ENCODE data around the gene DNAAF1. TPM values are rescaled to one million over a fixed set of nuclear protein-coding genes. Genes with fewer than 3 reads are reported as not detected.
A peak's percentile ranks its signal among the peaks of the same experiment; 100 is the strongest.

The DNAAF1 gene
- total RNA-seq, 1 experiment from 2014 or later, result not detected

DNA sequence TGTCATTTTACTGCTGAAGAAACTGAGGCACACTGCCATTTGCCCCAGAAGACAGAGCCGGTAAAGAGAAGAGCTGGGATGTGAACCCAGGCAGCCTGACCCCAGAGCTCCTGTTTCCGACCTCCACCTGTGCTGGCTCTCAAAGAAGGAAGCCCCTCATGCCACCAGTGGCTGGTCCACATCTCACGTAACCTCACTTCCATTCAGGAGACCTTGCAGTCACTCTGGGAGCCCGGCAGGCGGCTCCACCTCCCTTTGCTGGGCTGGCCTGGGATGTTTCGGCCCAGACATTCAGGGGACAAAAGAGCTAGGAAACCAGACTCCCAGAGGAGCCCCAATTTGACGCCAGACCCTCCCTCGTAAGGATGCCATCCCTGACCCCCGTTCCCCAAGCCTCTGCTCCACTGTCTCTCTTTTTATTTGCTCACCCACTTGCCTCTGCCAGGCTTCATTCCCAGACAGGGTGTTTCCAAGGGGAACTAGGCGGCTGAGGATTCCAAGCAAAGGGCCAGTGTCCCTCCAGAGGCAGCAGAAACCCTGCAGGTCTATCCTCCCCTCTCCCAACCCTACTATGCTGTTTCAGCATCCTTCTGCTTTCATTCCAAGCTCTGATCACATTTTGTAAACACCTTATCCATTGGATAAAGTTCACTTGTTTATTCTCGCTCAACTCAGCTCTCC is 38.9 kb downstream of the DNAAF1 start:
- H3K27ac Mint-ChIP-seq (ENCODE audit: low read depth, unreplicated experiment), result no peak overlapping the region

DNA sequence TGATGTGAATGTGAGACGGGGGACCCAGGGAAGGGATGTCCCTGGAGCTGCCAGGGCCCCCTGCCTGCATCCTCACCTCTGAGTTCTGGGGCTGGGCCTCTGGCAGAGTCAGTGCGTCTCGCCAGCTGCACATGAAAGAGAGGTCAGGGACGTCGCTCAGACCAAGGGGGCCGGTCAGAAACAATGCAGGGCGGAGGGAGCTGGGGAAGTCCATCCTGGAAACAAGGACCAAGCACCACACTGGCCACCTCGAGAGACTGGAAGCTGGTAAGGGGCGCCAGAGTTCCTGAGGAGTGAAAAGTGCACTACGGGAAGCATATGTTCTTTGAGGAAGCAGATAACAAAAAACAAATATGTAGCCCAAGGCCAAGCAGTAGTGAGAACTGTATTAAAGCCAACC is 39.7 kb downstream of the DNAAF1 start:
- no peaks in the 10 kb centered on the region for H3K27me3 Mint-ChIP-seq (ENCODE audit: insufficient read depth, unreplicated experiment)
- TF ChIP-seq, protein P1, sequence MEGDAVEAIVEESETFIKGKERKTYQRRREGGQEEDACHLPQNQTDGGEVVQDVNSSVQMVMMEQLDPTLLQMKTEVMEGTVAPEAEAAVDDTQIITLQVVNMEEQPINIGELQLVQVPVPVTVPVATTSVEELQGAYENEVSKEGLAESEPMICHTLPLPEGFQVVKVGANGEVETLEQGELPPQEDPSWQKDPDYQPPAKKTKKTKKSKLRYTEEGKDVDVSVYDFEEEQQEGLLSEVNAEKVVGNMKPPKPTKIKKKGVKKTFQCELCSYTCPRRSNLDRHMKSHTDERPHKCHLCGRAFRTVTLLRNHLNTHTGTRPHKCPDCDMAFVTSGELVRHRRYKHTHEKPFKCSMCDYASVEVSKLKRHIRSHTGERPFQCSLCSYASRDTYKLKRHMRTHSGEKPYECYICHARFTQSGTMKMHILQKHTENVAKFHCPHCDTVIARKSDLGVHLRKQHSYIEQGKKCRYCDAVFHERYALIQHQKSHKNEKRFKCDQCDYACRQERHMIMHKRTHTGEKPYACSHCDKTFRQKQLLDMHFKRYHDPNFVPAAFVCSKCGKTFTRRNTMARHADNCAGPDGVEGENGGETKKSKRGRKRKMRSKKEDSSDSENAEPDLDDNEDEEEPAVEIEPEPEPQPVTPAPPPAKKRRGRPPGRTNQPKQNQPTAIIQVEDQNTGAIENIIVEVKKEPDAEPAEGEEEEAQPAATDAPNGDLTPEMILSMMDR (IDR thresholded peaks at IDR 0.05; ENCODE audit: unreplicated experiment), result no peak
- H3K9me3 Mint-ChIP-seq (ENCODE audit: unreplicated experiment), result no peaks in the 10 kb centered on the region
- H3K36me3 Mint-ChIP-seq (ENCODE audit: insufficient read depth, unreplicated experiment), result peaks cover 9% of the 10 kb centered on the region
- intact Hi-C loops (cut with micrococcal nuclease), result no loop called here
- peak overlapping the region; percentile 87 for H3K4me3 Mint-ChIP-seq (ENCODE audit: unreplicated experiment)
- no TSS peak for BruUV-seq (replicated peaks)
- H3K27ac Mint-ChIP-seq (ENCODE audit: low read depth, unreplicated experiment), result no peak overlapping the region
- POLR2A ChIA-PET, result no interaction called here
- CTCF ChIA-PET, result interaction anchor here (0.9 to 1.3 kb wide), 2 partner anchors 9 to 102 kb away, joined by 3 to 5 read pairs; no protein-coding TSS in a partner anchor
- DNase-seq (ENCODE audit: unreplicated experiment), result no peak
- H3K4me1 Mint-ChIP-seq (ENCODE audit: insufficient read depth, unreplicated experiment), result peaks cover 14% of the 10 kb centered on the region

More for the DNA sequence above, 38.9 kb downstream of the DNAAF1 start:
- BruUV-seq (replicated peaks), result no TSS peak
- ChIA-PET POLR2A (interaction anchor here (0.6 to 1.0 kb wide), 2 partner anchors 68 to 289 kb away, joined by 3 to 4 read pairs; partner anchors contain the start of gene MBTPS1), CTCF (interaction anchor here (0.6 to 1.3 kb wide), 4 partner anchors 8 to 266 kb away, joined by 3 to 5 read pairs (median 3); no protein-coding TSS in a partner anchor)
- TF ChIP-seq, protein P1 (IDR thresholded peaks at IDR 0.05; ENCODE audit: unreplicated experiment), result no peak
- peaks cover 14% of the 10 kb centered on the region for H3K4me1 Mint-ChIP-seq (ENCODE audit: insufficient read depth, unreplicated experiment)
- intact Hi-C loops (cut with micrococcal nuclease), result no loop called here
- H3K9me3 Mint-ChIP-seq (ENCODE audit: unreplicated experiment), result no peaks in the 10 kb centered on the region
- DNase-seq (ENCODE audit: unreplicated experiment), result no peak
- no peaks in the 10 kb centered on the region for H3K27me3 Mint-ChIP-seq (ENCODE audit: insufficient read depth, unreplicated experiment)
- peaks cover 14% of the 10 kb centered on the region for H3K36me3 Mint-ChIP-seq (ENCODE audit: insufficient read depth, unreplicated experiment)
- H3K4me3 Mint-ChIP-seq (ENCODE audit: unreplicated experiment), result no peak overlapping the region

GRCh38 chr16:84186685-84187437 is 41.8 kb downstream of the DNAAF1 start, which contains the start of gene TAF1C:
TAF1C (minus strand) TSS chr16:84187057; CDS start chr16:84184988, 2,069 bp downstream.
- intact Hi-C loops (cut with micrococcal nuclease), result loop anchor here (1.0 kb wide), 1 partner anchor 103 kb away; no protein-coding TSS in a partner anchor
- peak; percentile 92 for DNase-seq (ENCODE audit: unreplicated experiment)
- POLR2A ChIA-PET, result interaction anchor here (0.5 to 2.2 kb wide), 14 partner anchors 10 to 297 kb away, joined by 3 to 37 read pairs (median 4); partner anchors contain the start of genes DNAAF1, HSDL1 and MBTPS1
- TF ChIP-seq, protein P1 (IDR thresholded peaks at IDR 0.05; ENCODE audit: unreplicated experiment), result peak; percentile 89
- peaks cover 14% of the 10 kb centered on the region for H3K4me1 Mint-ChIP-seq (ENCODE audit: insufficient read depth, unreplicated experiment)
- peaks cover 8% of the 10 kb centered on the region for H3K36me3 Mint-ChIP-seq (ENCODE audit: insufficient read depth, unreplicated experiment)
- H3K9me3 Mint-ChIP-seq (ENCODE audit: unreplicated experiment), result no peaks in the 10 kb centered on the region
- TSS peak; percentile 61 for BruUV-seq (replicated peaks)
- no peaks in the 10 kb centered on the region for H3K27me3 Mint-ChIP-seq (ENCODE audit: insufficient read depth, unreplicated experiment)
- CTCF ChIA-PET, result interaction anchor here (0.5 to 3.7 kb wide), 49 partner anchors 10 to 1326 kb away, joined by 3 to 49 read pairs (median 4); partner anchors contain the start of gene MBTPS1
- H3K27ac Mint-ChIP-seq (ENCODE audit: low read depth, unreplicated experiment), result peak within 1 kb of the TSS; percentile 69
- peak within 1 kb of the TSS; percentile 87 for H3K4me3 Mint-ChIP-seq (ENCODE audit: unreplicated experiment)

All from MCF 10A (cell line).